Hepatocyte (in vitro differentiated cells): ENCODE results near the gene FKBP1B.

Experiments used
- EZH2 ChIP-seq: fragments of 200-600 bp; sonication (generic); IDR thresholded peaks from 2 replicates; pipeline ENCODE4 v1.6.1; 2016; ENCODE audit warnings: antibody characterized with exemption, mild to moderate bottlenecking, borderline replicate concordance
- EZH2phosphoT487 ChIP-seq: fragments of 200-600 bp; sonication (generic); IDR thresholded peaks from one replicate; pipeline ENCODE4 v1.6.1; 2018; ENCODE audit warnings: antibody characterized with exemption, mild to moderate bottlenecking, low read depth, moderate library complexity; ENCODE audit not compliant: unreplicated experiment, severe bottlenecking
- TF ChIP-seq, protein P1 (sequence below): fragments of 200-600 bp; sonication (generic); IDR thresholded peaks from 2 replicates; pipeline ENCODE4 v1.5.1; 2016; ENCODE audit warnings: antibody characterized with exemption, mild to moderate bottlenecking; ENCODE audit not compliant: poor library complexity

DNA sequence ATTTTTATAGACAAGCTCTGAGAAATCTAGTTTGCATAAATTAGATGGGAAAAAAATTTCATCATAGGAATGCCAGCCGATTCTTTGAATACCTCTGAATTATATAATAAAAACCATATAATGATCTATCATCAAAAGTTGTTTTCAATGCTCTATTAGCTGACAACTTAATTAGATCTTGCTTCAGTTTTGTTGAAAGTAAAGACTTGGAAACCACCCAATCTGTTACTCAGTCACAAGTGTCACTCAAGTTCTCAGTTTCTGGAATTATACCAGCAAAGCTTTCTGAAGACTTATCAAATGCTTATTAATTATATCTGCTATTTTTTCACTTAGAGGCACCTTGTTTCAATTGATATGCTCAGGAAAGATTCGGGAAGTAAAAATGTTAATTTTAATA, 52.5 kb downstream of the FKBP1B start:
- TF ChIP-seq, protein P1, sequence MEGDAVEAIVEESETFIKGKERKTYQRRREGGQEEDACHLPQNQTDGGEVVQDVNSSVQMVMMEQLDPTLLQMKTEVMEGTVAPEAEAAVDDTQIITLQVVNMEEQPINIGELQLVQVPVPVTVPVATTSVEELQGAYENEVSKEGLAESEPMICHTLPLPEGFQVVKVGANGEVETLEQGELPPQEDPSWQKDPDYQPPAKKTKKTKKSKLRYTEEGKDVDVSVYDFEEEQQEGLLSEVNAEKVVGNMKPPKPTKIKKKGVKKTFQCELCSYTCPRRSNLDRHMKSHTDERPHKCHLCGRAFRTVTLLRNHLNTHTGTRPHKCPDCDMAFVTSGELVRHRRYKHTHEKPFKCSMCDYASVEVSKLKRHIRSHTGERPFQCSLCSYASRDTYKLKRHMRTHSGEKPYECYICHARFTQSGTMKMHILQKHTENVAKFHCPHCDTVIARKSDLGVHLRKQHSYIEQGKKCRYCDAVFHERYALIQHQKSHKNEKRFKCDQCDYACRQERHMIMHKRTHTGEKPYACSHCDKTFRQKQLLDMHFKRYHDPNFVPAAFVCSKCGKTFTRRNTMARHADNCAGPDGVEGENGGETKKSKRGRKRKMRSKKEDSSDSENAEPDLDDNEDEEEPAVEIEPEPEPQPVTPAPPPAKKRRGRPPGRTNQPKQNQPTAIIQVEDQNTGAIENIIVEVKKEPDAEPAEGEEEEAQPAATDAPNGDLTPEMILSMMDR, result no peak
- TF ChIP-seq EZH2phosphoT487 (no peak), EZH2 (no peak)
